HG02678 (cell line): Measurements from ENCODE around the gene TRIM2.

Experiments used
- ATAC-seq: cut with Tn5 transposase; IDR thresholded peaks from one replicate; pipeline ENCODE4 v1.9.1; 2021; ENCODE audit warnings: mild to moderate bottlenecking, moderate library complexity; ENCODE audit not compliant: unreplicated experiment

The TRIM2 gene

DNA sequence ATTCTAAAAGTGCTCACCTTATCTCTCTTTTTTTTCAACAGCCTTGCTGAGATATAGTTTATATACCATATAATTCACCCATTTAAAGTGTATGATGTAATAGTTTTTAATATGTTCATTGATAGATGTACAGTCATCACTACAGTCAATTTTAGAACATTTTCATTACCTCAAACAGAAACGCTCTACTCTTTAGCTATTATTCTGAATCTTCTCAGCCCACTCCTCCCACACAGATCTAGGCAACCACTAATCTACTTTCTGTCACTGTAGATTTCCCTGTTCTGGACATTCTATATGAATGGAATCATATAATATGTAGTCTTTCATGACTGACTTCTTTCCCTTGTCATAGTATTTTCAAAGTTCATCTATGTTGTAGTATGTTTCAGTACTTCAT lies 162.8 kb downstream of the TRIM2 start:
- no peak for ATAC-seq

DNA sequence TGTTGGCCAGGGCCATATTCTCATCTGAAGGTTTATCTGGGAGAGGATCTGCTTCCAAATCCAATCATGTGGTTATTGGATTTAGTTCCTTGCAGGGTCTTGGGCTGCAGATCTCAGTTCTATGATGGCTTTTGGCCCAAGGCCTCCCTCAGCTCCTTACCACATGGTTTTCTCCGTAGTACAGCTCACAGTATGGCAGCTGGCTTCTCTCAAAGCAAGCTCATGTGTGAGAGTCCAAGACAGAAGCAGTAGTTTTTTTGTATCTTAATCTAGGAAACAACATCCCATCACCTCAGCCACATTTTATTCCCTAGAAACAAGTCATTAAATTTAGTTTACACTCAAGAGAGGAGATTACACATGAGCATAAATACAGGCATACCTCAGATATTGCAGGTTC lies 164.8 kb downstream of the TRIM2 start:
- ATAC-seq = no peak

DNA sequence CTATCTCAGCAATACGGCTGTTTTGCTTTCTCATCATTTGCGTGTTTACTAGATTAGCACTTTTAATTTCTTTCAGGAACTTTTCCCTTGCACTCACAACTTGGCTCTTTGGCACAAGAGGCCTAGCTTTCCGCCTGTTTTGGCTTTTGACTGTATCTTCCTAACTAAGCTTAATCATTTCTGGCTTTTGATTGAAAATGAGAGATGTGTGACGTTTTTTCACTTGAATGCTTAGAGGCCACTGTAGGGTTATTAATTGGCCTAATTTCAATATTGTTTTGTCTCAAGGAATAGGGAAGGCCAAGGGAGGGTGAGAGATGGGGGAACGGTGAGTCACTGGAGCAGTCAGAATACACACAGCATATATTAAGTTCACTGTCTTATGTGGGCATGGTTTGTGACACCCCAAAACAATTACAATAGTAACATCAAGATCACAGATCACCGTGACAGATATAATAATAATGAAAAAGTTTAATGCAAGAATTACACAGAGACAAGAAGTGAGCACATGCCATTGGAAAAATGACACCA lies 167.5 kb downstream of the TRIM2 start:
- no peak for ATAC-seq

DNA sequence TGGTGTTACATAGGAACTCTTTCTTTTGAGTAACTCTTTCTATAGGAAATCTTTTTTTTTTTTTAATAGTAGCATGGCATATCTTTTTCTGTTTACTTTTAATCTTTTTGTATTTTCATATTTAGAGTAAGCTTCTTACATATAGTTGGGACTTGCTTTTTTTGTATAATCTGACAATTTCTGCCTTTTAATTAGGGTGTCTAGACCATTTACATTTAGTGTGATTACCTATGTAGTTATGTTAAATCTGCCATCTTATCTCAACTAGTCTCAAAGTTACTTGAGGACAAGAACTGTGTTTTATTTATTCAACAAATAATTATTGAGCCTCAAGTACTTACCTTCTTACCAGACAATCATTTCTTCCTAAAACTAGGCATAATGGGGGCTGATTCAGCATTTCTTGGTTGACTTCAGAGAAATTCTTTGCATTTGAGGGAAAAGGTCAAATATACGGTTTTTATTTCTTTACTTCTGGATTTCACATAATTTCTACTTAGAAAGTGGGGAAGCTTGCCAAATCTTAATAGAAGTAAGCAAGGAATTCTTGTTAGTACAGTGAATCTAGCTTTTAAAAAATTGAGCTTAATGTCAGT lies 168.8 kb downstream of the TRIM2 start:
- no peak for ATAC-seq

DNA sequence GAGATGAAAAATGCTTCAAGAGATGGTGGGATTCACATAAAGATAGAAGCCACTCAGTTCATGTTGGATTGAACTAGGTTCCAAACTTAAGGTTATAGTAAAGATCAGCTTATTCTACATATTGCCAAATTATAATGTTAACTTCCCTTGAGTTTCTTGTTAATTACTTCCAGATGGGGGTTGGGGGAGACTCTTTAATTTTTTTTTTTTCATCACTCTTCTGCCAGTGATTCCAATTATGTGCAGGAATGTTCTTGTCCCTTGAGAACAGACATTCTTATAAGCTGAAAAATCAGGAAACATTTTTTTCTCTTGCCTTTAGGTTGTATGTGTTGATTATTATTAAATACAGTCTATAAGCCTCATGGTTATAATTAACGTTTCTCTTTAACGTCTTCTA lies 170.2 kb downstream of the TRIM2 start:
- no peak for ATAC-seq

DNA sequence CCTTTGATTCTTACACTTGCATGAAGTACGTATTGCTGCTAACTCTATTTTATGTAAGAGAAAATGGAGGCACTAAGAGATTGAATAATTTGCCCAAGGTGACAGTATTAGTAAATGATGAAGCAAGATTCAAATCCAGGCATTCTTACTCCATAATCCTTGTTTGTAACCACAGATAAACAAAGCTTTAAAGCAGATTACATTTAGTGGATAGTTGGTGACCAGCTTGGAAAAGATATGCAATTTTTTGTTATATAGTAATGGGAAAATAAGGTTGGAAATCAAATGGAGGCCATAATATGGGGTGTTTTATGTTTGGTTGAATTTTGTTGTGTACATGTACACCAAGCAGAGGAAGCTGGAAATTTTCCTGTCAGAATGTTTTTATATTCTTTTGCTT lies 171.1 kb downstream of the TRIM2 start:
- ATAC-seq = no peak

DNA sequence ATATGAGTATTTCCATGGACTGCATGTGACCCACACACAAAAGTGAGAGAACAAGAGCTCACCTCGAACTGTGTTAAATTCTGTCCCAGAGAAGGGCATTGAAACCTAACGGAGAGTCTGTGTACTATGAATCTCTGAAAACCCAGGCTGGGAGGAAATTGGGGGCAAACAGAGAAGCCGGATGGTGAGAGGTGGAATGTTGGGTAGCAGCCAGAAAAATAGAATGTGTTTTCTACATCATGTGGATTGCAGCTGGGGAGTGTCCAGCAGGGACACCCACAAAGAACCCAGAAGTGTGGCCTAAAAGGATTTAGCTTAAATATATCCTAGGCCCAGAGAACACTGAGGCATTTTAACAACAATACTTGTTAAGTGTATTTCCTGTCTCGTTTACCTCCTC lies 178.9 kb downstream of the TRIM2 start:
- ATAC-seq = no peak

DNA sequence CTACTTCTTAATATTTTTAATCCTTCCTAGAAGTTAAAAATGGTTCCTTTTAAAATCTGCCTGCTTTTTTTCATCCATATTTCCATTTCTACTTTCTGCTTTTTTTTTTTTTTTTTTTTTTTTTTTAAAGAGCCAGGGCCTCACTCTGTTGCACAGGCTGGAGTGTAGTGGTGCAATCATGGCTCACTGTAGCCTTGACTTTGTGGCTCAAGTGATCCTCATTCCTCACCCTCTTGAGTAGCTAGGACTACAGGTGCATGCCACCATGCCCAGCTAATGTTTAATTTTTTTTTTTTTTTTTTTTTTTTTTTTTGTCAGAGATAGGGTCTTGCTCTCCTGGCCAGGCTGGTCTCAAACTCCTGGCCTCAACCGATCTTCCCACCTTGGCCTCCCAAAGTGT lies 179.9 kb downstream of the TRIM2 start:
- no peak for ATAC-seq

DNA sequence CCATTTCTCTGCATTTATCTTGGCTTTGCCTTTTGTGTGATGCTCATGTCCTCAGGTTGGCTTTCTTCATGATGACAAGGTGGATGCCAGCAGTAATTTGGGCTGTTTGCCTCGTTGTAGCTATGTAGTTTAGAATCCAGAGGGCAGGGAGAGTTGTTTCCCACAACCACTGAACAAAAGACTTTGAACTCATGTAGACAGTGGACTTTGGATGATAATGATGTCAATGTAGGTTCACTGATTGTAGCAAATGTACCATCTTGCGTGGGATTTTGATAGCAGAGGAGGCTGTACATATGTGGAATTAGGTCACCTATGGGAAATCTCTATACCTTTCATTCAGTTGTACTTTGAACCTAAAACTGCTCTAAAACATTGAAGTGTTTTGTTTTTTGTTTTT lies 181.5 kb downstream of the TRIM2 start:
- no peak for ATAC-seq

DNA sequence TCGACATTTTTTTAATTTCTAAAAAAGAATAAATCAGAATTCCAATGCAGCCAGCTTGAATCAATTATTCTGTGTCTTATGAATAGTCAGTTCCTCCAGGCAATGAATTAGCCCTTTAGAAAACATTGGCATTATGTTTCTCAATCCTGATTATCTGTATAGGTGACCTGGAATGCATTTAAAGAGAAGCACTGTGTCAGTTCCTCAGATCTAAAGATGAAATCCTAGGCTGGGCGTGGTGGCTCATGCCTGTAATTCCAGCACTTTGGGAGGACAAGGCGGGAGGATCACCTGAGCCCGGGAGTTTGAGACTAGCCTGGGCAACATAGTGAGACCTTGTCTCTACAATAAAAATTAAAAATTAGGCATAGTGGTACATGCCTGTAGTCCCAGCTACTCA lies 183.7 kb downstream of the TRIM2 start:
- no peak for ATAC-seq
